GM19328 (cell line): Measurements from ENCODE around the gene SSTR5.

ENCODE experiments used
- ATAC-seq: cut with Tn5 transposase; IDR thresholded peaks from one replicate; pipeline ENCODE4 v1.9.1; 2021; ENCODE audit warnings: mild to moderate bottlenecking, moderate library complexity; ENCODE audit not compliant: unreplicated experiment

SSTR5 gene

DNA sequence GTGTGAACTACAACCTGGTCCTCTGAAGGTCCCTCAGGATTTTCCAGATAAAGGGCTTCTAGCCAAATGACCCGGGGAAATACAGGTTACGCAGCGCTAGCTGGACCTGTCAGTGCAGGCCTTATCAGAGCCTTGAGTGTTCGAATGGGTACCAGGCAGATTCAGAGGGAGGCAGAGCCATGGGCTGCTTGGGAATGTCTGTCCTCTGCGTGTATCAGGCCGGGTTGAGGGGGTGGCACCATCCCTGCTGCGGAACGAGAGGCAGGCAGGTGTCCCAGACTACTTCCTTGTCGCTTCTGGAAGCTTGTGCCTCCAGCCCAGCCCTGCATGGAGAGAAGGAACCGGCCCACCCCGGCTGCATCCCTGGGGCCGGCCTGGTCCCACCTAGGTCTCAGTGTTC lies 33.6 kb upstream of the SSTR5 start:
- no peak for ATAC-seq

DNA sequence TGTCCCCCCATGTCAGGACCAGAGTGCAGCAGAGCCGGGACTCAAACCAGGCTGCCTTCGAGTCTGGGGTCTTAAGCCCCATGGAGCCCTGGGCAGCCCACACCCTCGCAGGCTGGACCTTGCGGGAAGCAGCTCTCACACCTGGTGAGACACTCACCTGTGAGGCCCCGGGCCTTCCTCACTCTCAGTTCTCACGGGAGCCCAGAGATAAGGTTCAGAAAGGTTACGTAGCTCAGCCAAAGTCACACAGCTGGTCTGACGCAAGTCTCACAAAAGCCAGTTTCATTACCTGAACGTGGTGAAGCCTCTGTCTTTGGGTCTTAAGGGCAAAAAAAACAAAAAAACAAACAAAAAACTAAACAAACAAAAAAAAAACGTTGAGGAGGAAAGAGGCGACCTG lies 32.8 kb upstream of the SSTR5 start:
- no peak for ATAC-seq

DNA sequence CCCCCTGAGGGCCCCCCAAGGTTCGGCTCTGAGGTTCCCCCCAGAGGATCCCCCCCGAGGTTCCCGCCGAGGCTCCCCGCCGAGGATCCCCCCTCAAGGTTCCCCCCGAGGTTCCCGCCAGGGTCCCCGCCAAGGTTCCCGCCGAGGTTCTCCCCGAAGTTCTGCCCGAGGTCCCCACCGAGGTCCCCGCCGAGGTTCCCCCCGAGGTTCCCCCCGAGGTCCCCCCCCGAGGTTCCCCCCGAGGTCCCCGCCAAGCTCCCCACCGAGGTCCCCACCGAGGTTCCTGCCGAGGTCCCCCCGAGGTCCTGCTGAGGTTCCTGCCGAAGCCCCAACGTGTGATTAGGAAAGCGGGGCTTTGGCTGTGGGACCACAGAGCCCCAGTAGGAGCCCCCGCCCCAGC lies 32.2 kb upstream of the SSTR5 start:
- no peak for ATAC-seq

DNA sequence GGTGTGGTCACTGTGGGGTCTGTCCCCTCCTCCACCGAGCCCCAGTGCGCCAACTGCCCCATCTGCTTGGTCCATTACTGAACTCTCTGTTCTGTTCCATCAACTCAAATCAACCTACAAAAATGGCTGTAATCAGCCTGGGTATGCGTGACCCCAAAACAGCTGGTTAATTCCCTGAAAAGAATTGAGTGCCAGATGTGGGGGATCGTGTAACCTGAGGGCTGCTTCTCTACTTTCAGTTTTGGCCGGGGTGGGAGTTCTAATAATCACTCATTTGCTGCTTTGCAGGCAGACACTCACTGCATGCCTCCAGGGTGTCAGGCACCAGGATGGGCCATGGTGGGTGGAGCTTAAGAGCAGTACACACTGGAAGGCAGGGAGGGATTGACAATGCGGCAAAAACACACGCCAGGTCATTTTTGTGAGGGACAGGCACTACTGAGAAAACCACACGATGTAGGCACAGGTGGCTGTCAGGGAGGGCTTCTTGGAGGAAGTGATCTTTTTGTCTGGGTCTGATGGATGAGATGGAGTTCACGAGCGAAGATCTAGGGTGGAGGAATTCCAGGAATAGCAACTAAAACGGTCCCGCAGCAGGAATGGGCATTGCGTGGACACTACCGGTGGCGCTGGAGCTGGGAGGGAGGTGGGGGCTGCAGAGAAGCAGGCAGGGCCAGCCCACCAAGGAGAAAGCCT lies 30.4 kb upstream of the SSTR5 start:
- ATAC-seq = no peak

DNA sequence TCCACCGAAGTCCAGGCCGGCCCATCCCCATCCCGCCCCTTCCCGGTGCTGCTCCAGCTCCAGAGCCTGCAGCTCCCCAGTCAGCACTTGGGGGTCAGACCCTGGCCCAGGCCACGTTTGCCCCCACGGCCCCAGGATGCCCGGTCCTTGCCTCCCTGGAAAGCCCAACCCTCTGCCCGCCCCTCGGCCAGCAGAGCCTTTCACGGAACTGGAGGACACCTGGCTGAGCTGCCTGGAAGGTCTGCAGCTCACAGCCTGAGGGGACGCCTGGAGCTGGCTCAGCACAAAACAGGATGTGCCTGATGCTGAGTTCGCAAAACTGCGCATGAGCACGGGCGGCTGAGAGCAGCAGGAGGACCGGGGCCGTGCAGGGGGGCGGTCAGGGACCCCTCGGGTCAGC lies 29.7 kb upstream of the SSTR5 start:
- no peak for ATAC-seq

DNA sequence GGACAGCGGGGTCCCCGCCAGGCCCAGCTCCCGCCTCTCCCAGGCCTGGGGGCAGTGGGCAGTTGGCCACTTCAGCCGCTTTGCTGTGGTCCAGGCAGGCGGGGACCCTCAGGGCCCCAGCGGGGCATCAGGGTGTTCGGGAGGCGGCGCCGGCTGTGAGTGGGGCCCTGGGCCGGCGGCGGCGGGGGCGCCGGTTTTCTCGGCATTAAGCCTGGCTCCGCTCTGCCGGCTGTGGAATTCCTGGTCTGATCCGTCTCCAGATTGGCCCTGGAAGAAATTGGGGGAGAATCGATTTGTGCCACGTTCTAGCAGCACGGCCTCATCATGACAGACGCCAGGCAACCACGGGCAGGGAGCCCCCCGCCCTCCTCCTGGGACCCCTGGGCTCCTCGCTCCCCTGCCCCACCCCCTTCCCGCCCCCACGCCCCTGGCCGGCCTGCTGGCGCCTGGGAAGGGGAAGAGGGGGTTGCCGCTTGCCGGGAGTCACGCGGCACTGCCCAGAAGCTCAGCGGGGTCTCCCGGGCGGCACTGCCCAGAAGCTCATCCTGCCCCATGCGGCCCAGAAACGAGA lies 28.6 kb upstream of the SSTR5 start:
- ATAC-seq = no peak

DNA sequence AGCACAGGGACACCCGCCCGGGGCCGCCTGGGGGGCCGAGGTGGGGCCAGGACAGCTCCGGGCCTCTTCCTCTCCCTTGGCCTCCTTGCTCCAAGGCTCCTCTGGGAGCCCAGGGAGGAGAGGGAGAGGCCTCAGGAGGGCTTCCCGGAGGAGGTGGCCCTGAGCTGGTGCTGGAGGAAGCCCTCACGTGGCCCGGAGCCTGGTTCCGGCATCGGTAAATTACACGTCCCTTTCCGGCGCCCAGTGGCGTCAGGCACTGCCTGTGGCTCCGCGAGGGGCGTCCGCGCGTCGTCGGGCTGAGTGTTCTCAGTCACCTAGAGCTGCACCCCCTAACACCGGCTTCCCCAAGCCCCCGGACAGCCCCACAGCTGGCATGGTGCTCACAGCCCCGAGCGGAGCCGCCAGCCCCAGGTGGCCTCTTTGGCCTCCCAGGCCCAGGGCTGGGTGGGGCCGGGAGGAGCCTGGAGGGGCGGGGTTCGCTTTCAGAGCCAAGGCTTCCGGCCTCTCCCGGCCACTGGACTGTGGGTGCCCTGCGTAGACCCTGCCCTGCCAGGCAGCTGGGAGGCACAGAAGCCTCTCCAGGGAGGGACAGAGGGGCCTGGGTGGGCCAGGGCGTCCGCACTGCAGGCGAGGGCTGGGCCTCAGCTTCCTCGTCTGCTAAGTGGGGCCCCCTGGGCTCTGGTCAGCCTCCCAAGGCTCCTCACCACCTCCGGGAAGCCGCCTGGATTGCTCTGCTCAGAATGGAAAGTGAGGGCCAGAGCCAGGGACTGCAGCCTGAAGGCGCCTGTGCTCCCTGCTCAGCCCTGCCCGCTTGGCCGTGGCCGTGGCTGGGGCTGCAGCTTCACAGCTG lies 27.9 kb upstream of the SSTR5 start:
- ATAC-seq = no peak

DNA sequence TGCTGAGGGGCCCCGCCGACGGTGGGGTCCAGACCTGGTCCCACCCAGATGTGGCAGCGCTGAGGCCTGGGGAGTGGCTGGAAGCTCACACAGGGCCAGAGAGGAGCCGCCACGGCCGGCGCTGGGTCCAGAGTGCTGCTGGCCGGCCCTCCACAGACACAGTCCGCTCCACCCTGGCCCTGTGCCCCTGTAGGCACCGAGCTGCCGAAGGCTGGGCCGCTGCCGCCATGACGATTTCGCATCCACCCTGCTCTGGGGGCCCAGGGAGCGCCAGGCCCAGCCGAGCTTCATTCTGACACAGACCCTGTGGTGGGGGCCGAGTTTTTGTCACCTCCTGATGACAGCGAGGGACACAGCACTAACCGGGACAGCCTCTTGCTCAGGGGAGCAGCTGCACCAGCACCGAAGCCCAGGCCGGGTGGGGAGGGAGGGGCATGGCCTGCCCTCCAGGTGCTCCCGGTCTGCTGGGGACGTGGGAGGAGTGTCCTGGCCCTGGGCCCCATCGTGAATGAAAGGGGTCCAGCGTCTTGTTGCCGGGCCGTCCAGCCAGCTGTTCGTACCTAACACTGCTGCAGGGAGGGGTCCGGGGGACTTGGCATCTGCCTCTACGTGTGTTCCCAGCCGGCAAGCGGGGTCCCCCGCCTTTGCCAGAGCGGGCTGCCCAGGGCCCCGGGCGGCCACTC lies 27.1 kb upstream of the SSTR5 start:
- no peak for ATAC-seq

DNA sequence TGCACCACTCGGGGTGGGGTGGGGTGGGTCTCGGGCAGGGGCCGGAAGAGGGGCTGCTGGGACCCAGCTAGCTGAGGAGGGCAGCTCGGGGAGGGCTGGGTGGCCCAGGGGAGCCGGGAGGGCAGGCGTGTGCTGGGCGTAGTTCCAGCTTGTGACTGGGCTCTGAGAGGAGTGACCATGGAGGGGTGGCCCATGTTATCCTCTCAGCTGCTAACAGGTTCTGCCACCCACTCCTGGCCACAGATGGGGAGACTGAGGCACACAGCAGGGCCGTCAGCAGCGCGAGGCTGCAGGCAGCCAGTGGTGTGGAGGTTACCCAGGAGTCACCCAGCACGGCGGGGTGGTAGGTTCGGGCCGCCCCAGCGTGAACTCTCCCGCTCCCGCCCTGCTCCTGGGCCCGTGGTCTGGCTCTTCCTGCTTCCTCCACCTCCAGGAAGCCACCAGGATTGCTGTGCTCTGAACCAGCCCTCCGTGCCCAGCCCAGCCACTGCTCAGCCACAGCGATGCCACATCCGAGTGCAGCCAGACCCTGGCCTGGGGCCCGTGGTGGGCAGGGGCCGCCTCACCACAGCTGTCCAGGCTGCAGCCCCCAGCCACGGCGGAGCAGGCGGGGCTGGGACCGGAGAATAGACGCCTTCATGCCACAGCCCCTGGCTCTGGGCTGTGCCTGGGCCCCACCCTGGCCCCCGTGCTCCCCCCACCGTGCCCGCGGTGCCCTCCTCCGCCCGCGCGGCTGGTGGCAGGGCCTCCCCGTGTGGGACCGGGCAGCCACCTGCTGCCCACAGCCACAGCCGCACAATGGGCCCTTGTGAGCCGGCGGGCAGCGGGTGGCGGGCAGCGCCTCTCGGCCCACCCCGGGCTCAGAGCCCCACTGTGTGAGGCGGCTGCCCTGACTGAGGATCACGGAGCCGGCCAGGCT lies 26.3 kb upstream of the SSTR5 start:
- ATAC-seq = no peak

DNA sequence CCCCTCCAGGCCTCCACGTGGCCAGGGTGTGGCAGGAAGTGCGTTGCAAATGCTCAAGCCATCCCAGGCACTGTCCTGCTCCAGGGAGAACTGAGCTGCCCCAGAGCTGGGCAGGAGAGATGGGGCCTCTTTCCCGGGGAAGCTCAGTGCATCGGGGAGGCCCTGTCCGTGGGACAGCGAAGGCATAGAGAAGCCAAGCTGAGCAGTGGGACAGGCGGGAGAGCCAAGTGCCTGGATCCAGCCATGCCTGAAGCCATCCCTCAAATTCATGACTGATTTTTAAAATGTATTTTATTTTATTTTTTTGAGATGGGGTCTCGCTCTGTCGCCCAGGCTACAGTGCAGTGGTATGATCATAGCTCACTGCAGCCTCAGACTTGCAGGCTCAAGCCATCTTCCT lies 25.4 kb upstream of the SSTR5 start:
- ATAC-seq = no peak

DNA sequence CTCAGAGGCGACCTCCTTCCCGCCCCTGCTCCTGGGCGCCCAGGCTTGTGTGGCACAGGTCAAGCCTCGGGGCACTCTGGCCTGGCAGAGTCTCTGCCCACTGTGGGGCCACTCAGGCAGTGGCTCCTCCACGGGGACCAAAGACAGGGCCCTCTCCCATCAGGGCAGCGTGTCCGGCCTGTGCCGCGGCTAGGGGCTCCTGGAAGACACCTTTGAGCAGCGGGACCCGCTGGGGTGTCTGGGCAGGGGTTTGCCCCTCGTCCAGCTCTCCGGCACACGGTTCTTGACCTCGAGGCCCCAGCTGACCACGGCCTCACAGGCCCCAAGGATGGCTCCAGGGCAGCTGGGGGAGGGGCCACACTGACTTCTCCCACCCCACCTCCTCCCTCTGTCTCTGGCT lies 24.7 kb upstream of the SSTR5 start:
- ATAC-seq = no peak

DNA sequence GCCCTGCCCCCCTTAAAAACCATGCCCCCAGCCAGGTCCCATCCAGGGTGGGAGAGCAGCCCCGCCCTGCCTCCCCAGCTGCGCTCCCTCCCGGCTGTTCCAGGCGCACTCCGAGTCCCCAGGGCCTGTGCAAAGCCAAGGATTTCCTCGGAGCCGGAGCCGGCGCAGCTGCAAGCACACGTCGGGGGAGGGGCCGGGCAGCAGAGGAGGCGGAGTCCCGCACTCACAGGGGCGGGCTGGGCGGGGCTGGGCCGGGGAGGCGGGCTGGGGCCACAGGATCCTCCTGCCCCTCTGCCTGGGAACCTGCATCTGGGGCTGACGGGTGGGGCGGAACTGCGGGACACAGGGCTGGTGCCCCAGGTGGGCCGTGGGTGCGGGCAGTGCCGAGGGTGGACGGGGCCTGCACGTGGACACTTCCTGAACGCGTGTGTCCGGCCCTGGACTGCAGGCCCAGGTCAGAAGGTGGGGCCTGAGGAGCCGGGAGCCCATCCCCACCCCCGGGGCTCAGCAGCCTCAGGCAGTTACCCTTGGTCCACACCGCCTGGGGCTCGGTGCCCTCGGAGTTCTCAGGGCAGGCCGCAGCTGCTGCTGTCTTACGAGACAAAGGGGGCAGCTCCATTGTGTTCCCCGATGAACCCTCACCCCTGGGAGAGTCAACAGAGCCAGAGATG lies 24.0 kb upstream of the SSTR5 start:
- ATAC-seq = no peak

DNA sequence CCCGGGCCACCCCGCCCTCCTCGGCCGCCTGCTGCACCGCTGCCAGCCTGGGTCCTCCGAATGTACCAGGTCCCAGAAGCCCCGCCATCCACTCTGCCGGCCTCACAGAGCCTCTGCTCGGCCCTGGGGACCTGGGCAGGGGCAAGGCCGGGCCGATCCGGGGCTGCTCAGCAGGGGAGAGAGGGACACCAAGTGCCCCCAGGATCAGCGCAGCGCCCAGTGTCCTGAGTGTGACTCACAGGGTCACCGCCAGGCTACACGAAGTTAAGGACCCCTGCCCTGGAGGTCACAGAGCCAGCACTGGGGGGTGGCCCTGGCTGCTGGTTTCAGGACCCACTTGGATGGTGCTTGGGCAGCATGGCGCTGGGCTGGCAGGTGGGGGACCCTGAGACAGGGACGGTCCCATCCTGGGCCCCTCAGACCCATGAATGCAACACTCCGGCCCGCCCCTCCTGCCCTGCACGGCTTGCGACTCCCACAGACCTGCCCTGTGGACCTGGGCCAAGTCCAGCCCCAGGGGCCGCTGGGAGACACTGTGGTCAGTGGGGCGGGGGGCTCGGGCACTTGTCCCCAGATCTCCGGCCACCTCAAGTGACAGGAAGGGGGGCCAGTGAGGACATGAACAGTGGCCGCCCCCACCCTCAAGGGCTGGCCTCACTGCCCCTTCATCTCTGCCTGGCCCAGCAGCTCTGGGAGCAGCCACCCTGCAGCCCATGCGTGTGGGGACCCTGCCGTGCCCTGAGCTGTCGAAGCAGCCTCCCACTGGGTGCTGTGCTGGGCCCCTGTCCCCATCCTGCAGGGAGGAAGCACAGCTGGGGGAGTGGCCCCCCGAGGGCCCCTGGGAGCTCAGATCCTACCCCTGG lies 23.2 kb upstream of the SSTR5 start:
- ATAC-seq = no peak

DNA sequence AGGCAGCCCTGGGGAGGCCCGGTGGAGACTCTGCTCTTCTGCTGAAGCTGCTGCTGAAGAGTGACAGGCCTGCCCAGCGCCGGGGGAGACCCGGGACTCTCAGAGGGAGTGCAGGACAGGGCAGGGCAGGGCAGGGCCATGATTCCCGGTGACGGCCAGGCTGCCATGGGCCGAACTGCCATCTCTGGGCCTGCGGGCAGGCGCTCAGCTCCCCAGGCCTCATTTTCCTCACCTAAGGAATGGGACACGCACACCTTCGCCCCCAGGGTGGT lies 22.6 kb upstream of the SSTR5 start:
- no peak for ATAC-seq

DNA sequence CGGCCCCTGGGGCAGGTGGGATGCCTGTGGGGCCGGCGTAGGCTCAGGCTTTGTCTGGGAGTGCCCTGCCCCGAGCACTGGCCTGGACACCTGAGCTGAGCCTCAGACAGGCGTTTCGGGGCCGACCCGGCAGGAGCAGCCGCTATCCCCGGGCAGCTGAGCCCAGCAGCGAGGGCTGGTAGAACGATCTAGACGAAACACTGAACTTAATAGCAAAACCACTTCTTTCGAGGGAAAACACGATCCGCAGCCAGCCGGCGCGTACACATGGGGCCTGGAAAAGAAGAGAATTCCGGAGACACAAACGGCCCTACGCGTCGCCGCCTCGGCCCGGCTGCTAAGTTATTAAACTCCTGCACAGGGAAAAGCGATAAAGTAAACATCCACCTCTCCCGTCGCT lies 22.0 kb upstream of the SSTR5 start:
- no peak for ATAC-seq

DNA sequence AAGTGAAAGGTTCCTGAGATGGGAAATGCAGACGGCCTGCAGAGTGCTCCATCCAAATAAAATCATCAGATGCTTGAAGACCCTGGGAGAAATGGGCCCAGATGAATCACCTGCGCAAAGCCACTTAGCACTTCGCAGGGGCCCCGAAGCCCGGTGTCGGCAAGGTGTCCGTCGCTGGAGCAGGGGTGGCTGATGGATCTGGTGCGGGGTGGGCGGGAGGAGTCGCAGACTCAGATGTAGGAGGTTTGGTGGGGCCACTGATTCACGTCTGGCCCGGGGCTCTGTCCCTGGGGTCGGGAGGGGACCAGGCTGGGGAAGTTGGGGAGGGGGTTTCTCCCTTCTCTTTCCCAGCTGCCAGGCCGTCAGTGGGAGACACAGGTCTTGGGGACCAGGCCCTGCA lies 21.6 kb upstream of the SSTR5 start:
- no peak for ATAC-seq

DNA sequence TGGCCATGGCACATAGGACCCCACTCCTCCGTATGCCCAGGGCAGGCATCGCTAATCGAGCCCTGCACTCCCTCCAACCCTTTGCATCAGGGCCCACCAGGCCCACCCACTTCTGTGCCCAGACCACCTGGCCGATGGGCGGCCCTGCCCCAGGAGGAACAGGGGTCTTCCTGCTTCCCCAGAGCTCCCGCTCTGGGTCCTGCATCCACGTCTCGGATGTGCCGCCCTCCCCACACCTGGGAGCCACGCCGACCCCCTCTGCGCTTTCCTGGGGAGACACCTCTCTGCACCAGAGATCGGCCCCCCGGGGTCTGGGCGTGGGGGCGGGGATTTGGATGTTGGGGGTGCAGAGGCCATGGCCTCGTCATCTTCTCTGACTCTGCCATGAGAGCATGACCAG lies 21.1 kb upstream of the SSTR5 start:
- ATAC-seq = no peak

DNA sequence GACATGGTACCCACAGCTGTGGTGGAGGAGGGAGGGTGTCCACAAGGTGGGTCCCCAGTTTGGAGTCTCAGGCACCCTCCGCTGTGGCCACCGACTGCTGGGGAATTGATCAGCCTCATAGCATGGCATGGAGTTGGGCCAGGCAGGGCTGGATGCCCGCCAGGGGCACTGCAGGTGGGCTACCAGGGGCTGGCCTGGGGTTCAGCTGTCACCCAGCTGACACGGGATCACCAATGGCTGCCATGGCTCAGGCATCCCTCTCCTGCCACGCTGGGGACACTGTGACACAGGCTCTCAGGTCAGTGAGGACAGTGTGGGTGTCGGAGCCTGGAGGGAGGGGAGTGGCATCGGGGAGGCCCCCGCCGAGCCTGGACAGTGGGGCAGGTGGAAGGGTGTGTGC lies 19.8 kb upstream of the SSTR5 start:
- ATAC-seq = no peak

DNA sequence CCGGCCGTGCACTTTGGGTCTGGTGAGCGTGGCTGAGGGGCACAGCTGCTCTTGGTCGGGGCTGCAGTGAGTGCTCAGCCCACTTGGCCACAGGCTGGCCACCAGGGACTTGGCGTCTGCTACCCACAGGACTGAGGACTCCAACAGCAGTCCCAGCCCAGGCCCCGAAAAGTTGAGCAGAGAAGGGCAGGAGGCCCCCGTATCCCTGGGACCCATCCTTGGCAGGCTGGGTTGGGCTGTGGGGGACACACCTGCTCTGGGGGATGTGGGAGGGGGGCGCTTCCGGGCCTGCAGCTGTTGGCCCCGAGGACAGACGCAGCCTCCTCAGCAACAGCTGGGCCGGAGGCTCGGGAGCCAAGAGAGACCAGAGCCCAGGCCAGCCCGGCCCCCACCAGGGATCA lies 19.4 kb upstream of the SSTR5 start:
- no peak for ATAC-seq
